ENCODE data around the gene PRUNE2. TPM values are rescaled to one million over a fixed set of nuclear protein-coding genes. Genes with fewer than 3 reads are reported as not detected.
"Not testable (repeated sequence)": the region's sequence is repeated elsewhere in the genome, so short reads cannot be mapped to it uniquely, and the experiment has no call there.

PRUNE2 gene
- total RNA-seq, 1 donor from 2014 or later, result 26.3 TPM

- DNase-seq, result no peak
These were observed 112.0 kb downstream of the PRUNE2 start for GRCh38 chr9:76793784-76794431.

GRCh38 chr9:76789840-76790239, 116.1 kb downstream of the PRUNE2 start:
- no peak for DNase-seq

DNA sequence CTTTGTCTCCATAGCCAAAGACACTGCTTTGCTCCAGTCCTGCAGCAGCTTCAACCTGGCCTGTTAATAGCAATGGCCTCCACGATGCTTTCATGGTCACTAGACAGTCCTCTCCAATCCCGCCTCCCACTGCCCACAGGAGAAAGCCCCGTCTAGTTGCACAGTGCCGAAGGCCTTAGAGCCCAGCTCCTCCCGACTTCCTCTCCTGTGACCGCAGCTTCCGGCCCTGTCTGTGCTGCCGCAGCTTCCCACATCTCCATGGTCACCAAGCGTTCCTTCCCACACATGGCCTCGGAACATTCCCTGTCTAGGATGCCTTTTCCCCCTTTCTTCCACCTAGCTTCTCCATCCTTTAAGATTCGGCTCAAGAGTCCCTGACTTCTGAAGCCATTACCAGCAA, 118.2 kb downstream of the PRUNE2 start:
- no peak for DNase-seq

DNA sequence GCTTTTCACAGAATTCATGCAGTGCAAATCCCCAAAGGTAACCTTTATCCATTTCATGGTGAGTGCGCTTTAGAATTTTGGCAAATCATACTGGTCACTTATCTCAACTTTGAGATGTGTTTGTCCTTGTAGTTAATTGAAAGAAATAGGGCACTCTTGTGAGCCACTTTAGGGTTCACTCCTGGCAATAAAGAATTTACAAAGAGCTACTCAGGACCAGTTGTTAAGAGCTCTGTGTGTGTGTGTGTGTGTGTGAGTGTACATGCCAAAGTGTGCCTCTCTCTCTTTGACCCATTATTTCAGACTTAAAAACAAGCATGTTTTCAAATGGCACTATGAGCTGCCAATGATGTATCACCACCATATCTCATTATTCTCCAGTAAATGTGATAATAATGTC, 120.4 kb downstream of the PRUNE2 start:
- no peak for DNase-seq

GRCh38 chr9:76784881-76785280, 121.0 kb downstream of the PRUNE2 start:
- peak; percentile 8 for DNase-seq

- DNase-seq, result peak; percentile 15
These were observed 133.0 kb downstream of the PRUNE2 start for GRCh38 chr9:76772686-76773445.

DNA sequence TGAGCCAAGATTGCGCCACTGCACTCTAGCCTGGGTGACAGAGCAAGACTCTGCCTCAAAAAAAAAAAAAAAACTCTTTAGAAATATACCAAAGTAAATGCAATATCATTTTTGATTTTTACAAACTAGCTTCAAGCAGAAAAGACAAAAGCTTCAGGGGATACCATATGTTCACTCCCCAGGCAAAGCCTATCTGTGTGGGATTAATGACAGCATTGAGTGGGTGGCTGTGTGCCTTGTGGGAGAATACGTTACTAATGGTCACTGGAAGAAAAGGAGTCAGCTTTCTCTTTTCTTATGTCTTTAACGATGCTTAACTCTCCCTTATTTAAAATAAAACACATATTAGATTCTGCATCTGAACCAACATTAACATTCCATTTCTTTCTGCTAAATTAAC, 139.8 kb downstream of the PRUNE2 start:
- no peak for DNase-seq

DNA sequence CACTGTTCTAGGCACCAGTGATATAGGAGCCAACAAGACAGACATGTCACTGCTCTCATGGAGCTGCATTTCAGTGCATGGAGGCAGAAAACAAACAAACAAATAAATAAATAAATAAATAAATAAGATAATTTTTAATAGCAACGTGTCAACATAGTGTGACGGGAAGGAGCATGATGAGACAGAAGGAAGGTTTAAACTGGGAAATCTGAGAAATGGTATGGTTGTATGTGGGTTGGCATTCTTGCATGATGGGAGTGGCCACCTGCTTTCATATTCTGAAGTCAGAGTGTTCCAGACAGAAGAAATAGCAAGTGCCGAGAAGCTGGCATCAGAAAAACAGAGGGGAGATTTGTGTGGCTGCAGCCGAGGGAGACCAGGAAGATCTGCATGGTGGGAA, 141.8 kb downstream of the PRUNE2 start, which contains the start of gene PCA3:
PCA3 (plus strand) TSS at position 301 of the 400 bp plus-strand sequence.
- no peak for DNase-seq

DNA sequence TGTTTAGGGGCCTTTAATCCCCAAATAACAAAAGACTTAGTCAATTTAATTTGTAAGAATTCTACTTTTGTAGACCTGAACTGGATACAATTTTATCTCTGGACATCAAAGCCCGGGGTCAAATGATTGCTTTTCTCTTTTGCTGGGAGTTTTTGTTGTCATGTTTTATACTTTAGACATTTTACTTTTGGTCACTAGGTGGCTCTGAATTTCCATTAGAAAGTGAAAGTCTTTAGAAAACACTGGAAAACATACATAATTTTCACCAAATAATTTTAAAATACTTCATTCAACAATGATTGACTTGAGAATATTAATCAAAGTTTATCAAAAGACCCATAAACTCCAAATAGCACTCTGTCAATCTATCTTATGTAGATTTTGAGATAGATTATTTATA, 144.5 kb downstream of the PRUNE2 start:
- DNase-seq, result no peak

DNA sequence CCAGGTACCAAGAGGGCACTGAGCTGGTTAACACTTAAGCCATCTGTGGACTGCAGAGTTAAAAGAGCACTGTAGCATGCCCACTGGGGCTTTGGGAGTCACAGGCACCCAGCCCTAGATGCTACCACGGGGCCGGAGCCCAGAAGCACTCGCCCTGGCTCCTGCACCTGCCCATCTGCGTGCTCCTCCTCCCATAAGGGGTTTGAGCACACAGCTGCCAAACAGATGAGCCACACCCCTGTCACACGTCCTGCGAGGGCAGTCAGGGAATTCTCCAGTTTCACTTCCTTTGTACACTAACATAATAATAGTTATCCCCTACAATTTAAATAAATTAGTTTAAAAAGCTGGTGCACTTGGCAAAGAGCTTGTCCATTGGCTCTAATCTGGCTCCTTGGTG, 146.2 kb downstream of the PRUNE2 start:
- DNase-seq, result peak; percentile 24

GRCh38 chr9:76758476-76758875, 147.4 kb downstream of the PRUNE2 start:
- no peak for DNase-seq

DNA sequence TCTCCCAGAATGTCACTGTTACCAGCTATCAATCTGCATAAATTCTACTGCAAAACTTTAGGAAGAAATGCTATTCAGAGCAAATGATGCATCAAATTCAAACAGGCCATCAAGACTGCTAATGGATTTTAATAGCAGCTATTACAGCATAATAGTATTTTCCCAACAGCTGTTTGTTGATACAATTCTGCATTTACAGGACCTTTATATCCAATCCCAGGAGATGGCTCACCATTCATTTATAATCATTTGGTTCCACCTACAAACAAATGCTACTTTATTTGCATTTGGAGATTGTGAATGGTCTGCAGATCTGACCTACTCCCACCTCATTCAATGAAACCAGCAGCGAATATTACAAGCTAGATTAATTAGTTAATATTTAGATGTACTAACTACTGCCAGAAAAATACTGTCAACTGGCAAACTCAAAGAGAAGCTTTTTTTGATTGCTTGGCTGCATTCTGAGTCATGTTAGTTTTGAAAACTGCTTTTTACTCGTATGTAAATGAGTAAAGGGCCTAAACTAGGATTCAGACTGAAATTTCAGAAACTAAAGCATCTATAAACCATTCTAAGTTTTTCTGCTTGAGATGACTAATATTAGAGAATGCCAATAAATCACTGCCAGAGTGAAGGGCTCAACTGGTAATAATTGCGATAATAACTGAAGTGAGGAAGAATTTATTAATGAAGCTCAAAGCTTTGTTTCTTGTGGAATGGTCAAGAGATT, 148.8 kb downstream of the PRUNE2 start:
- DNase-seq, result no peak

DNA sequence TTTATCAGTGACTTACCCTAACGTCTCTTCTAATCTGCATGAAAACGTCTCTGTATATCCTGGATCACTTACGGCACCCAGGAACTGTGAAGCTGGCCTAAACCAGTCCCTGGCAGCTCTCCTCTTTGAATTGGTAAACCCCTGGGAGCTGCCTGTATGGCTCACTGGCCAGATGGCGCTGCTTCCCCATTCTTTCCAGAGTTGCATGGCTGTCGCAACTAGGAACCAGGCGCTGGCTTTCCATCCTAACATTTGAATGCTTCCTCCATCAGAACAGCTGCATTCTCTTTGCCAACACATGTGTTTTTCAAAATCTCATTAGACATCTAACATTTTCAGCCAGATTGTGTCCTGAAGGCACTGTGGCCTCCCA, 149.7 kb downstream of the PRUNE2 start:
- peak; percentile 26 for DNase-seq

- peak; percentile 74 for DNase-seq
These were observed 154.9 kb downstream of the PRUNE2 start for GRCh38 chr9:76751001-76751400.

DNA sequence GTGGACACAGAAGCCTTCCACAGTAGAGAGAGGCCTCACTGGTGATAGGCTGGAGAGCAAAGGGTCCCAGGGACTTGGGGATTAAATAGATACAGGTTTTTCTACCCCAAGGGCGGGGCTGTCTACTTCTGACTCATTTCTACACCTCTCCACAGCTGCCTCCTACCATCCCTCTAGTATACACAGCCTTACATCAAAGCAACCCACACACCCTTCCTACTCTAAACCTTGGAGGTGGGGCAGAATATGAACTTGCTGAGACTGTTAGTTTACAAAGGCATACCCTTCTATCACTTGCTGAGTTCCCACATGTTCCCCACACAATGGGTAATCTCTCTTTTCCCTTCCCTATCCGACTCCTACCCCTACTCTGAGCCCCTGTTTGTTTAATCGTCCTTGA, 161.6 kb downstream of the PRUNE2 start:
- DNase-seq, result no peak

GRCh38 chr9:76743931-76744330, 162.0 kb downstream of the PRUNE2 start:
- no peak for DNase-seq

DNA sequence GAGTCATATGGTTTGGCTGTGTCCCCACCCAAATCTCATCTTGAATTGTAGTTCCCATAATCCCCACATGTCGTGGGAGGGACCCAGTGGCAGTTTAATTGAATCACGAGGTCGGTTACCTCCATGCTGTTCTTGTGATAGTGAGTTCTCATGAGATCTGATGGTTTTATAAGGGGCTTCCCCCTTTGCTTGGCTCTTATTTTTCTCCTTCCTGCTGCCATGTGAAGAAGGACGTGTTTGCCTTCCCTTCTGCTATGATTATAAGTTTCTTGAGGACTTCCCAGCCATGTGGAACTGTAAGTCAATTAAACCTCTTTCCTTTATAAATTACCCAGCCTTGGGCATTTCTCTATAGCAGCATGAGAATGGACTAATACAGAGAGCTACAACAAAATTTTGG, 163.0 kb downstream of the PRUNE2 start:
- not testable (repeated sequence) for DNase-seq

DNA sequence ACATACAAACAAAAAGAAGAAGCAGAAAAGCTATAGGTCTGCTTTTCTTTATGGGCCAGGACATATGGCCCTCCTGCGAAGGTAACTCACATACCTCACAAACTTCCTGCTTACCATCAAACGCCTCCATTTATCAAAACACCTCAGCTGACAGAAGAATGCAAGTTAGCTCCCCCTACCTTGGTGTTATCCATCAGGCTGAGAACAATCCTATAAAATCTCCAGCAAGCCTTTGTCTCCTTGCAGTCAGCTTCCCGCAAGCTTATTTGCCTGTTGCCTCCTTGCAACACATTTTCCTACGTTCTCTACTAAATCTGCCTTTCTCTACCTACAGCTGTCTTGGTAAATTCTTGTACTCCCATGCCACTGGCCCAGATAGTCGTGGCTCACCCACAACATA, 164.4 kb downstream of the PRUNE2 start:
- DNase-seq, result no peak

- DNase-seq, result no peak
These were observed 167.5 kb downstream of the PRUNE2 start for GRCh38 chr9:76738402-76738801.

DNA sequence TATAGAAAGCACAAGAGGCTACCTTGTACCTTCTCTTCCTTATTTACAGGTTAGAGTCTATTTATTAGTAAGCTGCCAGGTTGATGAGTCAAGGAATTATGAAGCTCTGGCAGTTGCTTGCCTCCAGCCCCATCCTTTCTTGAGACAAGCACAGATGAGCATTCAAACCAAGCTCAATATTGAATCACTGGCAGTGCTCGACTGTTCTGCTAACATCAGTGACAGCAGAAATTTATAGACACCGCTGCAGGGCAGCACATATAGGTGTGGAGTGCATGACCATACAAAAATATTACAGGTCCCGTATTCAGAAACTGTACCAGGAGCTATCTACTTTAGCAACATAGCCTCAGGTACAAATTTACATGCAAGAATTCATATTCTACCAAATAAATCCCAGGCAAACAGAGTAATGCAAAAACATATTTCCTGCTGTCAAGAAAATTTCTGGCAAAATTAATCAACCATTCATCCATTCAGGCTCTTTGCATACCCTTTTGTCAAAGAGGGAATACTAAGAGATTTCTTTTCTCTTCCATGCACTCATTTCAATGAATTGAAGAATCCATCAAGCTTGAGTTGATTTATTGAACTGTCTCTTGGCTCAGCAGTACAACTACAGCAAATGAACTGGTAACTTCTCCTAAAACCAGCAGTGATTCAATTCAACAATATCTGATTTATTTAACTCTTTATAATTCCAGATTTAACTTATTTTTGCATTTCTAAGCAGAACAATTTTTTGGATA, 168.6 kb downstream of the PRUNE2 start:
- no peak for DNase-seq

GRCh38 chr9:76734716-76735115, 171.2 kb downstream of the PRUNE2 start:
- DNase-seq, result no peak

GRCh38 chr9:76733096-76733495, 172.8 kb downstream of the PRUNE2 start:
- no peak for DNase-seq

All from tongue (tissue), 2 donors.